ENCODE results near the gene GPRIN1.

Gene GPRIN1

DNA sequence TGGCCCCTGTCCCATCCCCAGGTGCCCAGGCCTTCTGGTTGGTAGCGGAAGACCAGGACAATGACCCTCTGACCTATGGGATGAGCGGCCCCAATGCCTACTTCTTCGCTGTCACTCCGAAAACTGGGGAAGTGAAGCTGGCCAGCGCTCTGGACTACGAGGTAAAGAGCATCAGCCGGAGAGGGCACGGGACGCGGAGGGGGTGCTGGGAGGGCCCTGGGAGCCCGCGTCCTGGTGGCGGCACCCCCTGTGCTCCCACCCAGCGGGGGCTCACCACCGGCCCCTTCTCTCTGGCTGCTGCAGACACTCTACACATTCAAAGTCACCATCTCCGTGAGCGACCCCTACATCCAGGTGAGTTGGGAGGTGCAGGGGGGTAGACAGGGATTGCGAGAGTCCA lies 41.3 kb downstream of the GPRIN1 start:
- H3K27me3 ChIP-seq (ENCODE audit: insufficient read depth, low read depth, severe bottlenecking), result no peaks in the 10 kb centered on the region
- H3K9me3 ChIP-seq (ENCODE audit: severe bottlenecking), result no peaks in the 10 kb centered on the region
- TF ChIP-seq, protein P1, sequence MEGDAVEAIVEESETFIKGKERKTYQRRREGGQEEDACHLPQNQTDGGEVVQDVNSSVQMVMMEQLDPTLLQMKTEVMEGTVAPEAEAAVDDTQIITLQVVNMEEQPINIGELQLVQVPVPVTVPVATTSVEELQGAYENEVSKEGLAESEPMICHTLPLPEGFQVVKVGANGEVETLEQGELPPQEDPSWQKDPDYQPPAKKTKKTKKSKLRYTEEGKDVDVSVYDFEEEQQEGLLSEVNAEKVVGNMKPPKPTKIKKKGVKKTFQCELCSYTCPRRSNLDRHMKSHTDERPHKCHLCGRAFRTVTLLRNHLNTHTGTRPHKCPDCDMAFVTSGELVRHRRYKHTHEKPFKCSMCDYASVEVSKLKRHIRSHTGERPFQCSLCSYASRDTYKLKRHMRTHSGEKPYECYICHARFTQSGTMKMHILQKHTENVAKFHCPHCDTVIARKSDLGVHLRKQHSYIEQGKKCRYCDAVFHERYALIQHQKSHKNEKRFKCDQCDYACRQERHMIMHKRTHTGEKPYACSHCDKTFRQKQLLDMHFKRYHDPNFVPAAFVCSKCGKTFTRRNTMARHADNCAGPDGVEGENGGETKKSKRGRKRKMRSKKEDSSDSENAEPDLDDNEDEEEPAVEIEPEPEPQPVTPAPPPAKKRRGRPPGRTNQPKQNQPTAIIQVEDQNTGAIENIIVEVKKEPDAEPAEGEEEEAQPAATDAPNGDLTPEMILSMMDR (IDR thresholded peaks at IDR 0.05; ENCODE audit: low read depth, low read length), result no peak
- H3K36me3 ChIP-seq, result no peaks in the 10 kb centered on the region
- DNase-seq, result no peak
- H3K27ac ChIP-seq, result no peak overlapping the region
- H3K4me3 ChIP-seq (ENCODE audit: low read depth, low read length), result no peak overlapping the region

DNA sequence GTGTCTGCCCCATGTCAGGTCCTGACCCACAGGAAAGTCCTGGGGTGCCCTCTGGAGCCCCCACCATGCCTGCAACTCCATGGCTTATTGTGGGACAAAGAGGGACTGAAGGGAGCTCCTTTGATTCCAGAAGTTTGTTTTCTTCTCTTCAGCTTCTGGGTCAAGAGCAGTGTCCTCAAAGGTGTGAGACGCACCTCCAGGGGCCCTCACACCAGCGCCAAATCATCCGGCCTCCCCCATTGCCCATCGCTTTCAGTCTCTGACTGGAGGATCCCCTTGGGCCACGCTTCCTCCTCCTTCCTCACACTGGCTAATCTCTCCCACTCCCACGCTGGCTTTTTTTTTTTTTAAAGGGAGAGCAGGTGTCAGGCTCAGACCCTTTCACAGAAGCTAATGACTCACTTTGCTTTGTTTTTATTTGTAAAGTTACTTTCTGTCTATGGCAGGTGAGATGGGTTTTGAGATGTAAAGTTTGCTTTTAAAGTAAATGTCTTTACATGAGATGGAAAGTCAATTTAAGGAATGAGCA lies 44.1 kb downstream of the GPRIN1 start:
- DNase-seq, result no peak
- H3K27me3 ChIP-seq (ENCODE audit: insufficient read depth, low read depth, severe bottlenecking), result no peaks in the 10 kb centered on the region
- TF ChIP-seq, protein P1 (IDR thresholded peaks at IDR 0.05; ENCODE audit: low read depth, low read length), result no peak
- no peak overlapping the region for H3K4me3 ChIP-seq (ENCODE audit: low read depth, low read length)
- no peaks in the 10 kb centered on the region for H3K9me3 ChIP-seq (ENCODE audit: severe bottlenecking)
- no peaks in the 10 kb centered on the region for H3K36me3 ChIP-seq
- no peak overlapping the region for H3K27ac ChIP-seq

DNA sequence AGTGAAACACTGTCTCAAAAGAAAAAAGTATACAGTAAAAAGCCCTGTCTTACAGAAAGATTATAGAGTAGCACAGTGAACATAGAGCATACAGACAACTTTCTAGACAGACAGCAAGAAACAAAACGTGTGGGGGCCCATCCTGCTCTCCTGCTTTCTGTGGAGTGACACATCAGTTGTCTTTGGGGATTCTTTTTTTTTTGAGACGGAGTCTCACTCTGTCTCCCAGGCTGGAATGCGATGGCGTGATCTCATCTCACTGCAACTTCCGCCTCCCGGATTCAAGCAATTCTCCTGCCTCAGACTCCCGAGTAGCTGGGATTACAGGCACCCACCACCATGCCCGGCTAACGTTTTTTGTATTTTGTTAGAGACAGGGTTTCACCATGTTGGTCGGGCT lies 46.0 kb downstream of the GPRIN1 start:
- no peak overlapping the region for H3K27ac ChIP-seq
- H3K36me3 ChIP-seq, result no peaks in the 10 kb centered on the region
- H3K9me3 ChIP-seq (ENCODE audit: severe bottlenecking), result no peaks in the 10 kb centered on the region
- no peak for DNase-seq
- TF ChIP-seq, protein P1 (IDR thresholded peaks at IDR 0.05; ENCODE audit: low read depth, low read length), result no peak
- H3K4me3 ChIP-seq (ENCODE audit: low read depth, low read length), result no peak overlapping the region
- H3K27me3 ChIP-seq (ENCODE audit: insufficient read depth, low read depth, severe bottlenecking), result no peaks in the 10 kb centered on the region

DNA sequence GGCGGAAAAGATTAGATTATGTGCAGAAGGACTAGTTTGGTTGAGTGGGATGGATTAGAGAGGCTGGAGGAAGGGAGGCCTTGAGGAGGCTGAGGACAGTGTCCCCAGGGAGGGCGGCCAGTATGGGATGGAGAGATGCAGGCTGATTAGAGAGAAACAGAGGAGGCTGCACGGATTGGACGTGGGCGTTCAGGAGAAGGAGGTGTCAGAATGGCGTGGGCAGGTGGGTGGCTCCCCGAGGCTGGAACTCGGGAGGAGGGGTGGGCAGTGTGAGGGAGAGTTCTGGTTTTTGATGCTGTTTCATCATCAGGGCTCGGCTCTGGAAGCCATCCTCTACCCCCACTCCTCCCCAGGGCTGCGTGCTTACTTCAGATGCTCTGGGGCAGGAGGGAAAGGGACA lies 47.8 kb downstream of the GPRIN1 start:
- TF ChIP-seq, protein P1 (IDR thresholded peaks at IDR 0.05; ENCODE audit: low read depth, low read length), result no peak
- Histone ChIP-seq H3K27me3 (ENCODE audit: insufficient read depth, low read depth, severe bottlenecking) (no peaks in the 10 kb centered on the region), H3K36me3 (no peaks in the 10 kb centered on the region), H3K9me3 (ENCODE audit: severe bottlenecking) (peaks cover 2% of the 10 kb centered on the region), H3K27ac (no peak overlapping the region), H3K4me3 (ENCODE audit: low read depth, low read length) (no peak overlapping the region)
- no peak for DNase-seq

DNA sequence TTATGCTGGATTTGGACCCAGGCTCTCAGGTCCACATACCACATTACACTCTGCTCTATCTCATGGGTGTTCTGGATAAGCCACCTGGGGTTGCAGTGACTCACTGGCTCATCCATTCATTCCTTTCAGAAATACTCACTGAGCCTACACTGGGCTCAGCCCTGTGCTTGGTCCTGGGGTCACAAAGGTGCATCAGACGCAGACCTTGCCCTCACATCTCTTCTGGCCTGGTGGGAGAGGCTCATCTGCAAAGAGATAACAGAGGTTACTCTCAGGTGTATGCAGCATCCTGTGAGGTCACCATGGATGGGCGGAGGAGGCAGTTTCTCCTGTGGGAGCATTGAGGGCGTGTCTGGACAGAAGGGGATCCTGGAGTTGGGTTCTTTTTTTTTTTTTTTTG lies 48.7 kb downstream of the GPRIN1 start:
- H3K9me3 ChIP-seq (ENCODE audit: severe bottlenecking), result peaks cover 2% of the 10 kb centered on the region
- TF ChIP-seq, protein P1 (IDR thresholded peaks at IDR 0.05; ENCODE audit: low read depth, low read length), result no peak
- DNase-seq, result no peak
- H3K27me3 ChIP-seq (ENCODE audit: insufficient read depth, low read depth, severe bottlenecking), result no peaks in the 10 kb centered on the region
- H3K27ac ChIP-seq, result no peak overlapping the region
- H3K36me3 ChIP-seq, result no peaks in the 10 kb centered on the region
- H3K4me3 ChIP-seq (ENCODE audit: low read depth, low read length), result no peak overlapping the region

DNA sequence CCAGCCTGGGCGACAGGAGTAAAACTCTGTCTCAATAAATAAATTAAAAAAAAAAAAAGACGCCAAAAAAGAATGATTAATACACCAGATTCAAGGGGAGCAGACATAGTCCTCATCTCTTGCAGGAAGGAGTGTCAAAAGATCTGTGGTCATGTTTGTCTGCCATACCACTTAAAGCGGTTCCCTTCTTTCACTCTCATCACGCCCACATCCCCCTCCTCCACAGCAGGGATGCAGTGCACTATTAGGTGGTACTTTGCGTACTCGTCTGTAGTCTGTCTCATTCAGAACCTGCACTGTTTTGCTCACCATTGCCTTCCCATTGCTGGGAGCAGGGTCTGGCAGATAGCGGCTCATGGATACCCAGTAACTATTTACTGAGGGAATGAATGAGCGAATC lies 49.6 kb downstream of the GPRIN1 start:
- Histone ChIP-seq H3K4me3 (ENCODE audit: low read depth, low read length) (no peak overlapping the region), H3K9me3 (ENCODE audit: severe bottlenecking) (peaks cover 2% of the 10 kb centered on the region), H3K27me3 (ENCODE audit: insufficient read depth, low read depth, severe bottlenecking) (no peaks in the 10 kb centered on the region), H3K27ac (no peak overlapping the region), H3K36me3 (no peaks in the 10 kb centered on the region)
- no peak for DNase-seq
- TF ChIP-seq, protein P1 (IDR thresholded peaks at IDR 0.05; ENCODE audit: low read depth, low read length), result no peak

All from WERI-Rb-1 (cell line).